GM19099 (cell line): ENCODE measurements around the gene DPH7.

Source experiments
- POLR2A ChIP-seq: IDR thresholded peaks from 3 replicates; pipeline ENCODE4 v1.6.1; 2011; ENCODE audit warnings: low read depth; ENCODE audit not compliant: insufficient read length; ENCODE audit errors: extremely low read depth

DPH7 gene

DNA sequence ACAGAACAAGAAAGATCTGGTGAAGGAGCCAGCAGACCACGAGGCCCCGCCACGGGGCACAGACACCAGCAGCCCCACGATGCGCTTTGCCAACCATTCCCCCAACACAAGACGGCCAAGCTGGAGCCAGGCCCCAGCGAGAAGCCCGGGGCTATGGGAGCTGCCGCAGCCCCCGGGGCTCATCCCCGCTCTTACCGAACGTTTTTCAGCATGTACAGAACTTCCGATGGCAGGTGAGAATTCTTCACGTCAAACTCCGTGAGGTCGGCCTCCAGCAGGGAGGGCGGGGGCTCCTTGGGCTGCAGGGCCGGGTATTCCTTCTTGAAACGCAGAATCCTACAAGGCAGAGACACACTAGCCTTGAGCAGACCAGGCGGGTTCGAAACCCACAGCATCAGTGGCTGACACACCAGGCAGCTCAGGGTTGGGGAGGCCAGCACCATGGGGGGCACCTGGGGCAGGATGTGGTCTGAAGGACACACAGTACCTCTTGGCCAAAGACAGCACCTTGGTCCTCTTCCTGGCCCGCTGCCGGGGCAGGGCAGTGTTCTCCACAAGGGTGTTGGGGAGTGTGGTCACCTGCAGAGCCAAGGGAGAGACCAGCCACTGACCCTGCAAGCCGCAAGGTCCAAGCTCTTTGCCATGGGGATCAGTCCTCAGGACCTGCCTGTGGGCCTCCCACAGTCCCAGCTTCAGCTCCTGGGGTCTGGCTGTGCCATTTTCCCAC lies 35.3 kb downstream of the DPH7 start:
- no peak for TF ChIP-seq POLR2A

DNA sequence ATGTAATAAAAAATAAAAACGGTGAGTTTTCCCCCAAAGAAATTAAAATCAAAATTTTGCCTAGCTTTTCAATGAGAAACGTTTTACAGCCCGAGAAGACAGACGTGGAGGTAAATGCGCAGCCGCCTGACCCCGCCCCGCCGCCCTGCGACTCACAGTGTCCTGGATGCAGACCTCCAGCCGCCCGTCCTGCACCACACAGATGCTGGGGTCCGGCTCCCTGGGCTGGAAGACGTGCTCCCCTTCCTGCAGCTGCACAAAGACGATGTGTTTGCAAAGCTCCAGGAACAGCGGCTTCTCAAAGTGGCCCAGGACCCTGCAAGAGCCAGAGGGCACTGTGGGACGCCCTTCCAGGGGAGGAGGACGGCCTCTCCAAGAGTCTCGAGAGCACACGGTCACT lies 36.2 kb downstream of the DPH7 start:
- TF ChIP-seq POLR2A, result no peak

DNA sequence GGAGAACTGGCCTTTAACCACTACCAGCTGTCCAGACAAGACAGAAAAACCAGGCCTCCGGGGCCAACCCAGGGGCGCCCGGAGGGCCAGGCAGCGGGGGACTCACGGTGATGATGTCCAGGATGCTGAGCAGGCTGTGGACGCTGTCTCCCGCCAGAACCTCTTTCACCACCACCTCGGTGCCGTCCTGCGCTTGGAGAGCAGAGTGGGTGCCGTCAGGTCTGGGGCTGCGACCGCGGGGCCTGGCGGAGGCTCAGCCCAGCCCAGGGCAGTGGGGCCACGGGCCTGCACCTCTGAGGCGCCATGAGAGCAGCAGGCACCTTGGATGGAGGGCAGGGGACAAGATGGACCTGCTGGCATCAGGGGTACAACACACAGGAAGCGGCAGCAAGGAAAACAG lies 38.2 kb downstream of the DPH7 start:
- TF ChIP-seq POLR2A, result no peak

DNA sequence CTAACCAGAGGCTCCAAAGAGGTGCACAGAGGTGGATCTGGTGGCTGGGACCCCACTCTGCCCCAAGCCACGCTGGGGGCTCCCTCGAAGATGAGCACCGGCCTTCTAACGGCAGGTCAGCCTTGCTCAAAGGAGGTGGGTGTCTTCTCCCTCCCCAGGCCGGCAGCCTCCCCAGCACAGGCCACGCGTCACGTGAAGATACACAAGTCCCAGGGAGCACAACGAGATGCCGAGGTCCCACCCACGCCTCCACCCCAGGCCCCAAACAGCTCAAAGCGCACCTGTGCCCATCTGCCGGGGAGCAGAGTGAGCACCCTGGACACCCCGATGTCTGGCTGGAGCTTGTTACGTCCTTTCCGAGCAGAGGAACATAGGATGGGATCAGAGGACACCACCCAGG lies 40.7 kb downstream of the DPH7 start:
- TF ChIP-seq POLR2A, result no peak

DNA sequence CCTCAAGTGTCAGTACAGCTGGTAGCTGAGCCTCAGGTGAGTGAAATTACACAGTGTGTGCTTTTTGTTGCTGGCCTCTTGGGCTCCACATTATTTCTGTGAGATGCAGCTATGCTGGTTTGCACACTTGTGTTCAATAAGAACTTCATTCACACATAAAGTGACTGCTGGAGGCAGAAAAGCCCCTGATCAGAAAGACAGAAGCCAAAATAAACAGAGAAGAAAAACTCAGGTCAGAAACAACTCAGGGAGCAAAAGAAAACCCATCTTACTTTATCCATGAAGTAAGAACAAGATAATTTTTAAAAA lies 43.7 kb downstream of the DPH7 start:
- TF ChIP-seq POLR2A, result no peak

DNA sequence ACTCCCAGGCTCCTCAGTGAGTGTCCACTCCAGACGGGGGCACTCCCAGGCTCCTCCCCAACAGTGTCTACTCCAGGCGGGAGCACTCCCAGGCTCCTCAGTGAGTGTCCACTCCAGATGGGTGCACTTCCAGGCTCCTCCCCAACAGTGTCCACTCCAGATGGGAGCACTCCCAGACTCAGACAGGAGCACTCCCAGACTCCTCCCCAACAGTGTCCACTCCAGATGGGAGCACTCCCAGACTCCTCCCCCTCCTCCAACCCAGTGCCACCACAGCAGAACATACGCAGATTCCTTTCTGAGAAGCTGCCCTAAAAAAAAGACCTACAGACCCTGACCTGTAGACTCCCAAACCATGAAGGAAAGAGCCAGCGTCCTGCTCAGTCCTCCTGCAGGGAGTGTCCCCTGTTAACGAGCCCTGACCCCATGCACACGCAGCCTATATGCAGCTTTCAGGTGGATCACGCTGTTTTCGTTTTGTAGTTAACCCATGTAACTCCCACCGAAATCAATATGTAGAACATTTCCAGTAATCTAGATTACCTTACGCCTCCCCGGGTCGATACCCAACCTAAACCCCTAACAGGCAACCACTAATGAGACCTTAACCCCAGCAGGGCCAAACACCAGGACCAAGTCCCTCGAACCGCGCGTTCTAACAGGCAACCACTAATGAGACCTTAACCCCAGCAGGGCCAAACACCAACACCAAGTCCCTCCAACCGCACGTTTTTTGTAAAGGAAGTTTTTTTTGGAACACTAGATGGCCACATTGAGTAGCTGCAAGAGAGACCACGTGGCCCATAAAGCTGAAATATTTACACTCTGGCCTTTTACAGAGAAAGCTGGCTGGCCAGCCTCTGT lies 44.2 kb downstream of the DPH7 start:
- no peak for TF ChIP-seq POLR2A

DNA sequence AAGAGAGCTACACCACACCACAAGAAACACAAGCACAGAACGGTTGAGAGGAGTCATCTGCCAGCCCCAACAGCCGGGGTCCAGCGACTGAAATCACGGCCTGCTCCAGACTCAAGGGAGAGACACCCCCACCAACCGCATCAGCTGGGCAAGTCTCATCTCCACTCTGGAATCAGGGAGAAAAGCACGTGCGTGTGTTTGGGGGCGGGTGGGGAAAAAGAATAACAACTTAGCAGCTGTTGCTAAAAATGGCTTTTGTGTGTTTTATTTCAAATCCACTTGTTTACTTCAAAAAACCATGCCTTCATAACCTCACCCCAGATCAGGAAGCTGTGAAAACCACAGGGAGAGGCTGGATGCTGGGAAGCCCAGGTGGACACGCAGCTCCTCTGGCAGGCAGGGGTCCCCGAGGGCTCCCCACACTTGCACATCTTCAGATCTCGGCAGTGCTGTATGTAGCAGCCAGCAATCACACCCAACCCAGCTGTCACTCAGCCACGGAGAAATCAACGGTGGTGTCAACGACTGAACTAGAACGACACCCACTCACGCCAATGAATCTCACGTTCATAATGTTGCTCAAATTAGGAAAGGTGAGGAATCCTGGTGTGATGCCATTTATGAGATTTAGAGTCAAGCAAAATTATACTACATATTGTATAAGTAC lies 47.5 kb downstream of the DPH7 start:
- TF ChIP-seq POLR2A, result no peak

DNA sequence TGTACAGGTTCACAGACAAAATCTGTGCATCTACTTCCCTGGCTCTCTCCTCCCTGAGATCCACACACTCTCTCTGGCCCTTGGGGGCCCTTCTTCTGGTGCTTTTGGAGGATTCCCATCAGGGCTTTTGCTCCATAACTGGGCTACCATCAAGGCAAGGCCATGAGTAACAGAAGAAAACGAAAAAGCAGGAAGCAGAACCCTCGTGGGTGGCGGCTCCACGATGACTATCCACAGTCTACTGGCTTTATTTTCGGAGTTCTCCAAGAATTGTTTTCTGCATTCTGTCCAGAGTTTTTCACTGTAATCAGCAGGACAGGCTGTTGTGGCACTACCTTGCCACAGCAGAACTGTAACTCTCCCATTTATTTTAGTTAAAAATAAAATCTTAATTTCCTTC lies 48.4 kb downstream of the DPH7 start:
- no peak for TF ChIP-seq POLR2A

DNA sequence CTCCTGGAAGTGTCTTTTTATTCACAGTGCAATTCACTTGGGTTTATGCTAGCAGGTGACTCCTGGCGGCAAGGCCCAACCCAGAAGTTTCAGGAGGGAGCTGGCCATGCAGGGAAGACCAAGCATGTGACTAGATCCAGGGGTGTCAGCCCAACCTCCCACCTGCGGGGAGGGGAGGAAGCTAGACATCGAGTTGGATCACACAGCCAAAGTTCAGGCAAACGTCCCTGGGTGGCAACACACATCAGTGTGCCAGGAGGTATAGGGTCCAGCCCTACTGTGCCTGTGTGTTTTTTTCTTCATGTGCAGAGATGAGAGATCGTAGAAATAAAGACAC lies 53.8 kb downstream of the DPH7 start:
- no peak for TF ChIP-seq POLR2A

DNA sequence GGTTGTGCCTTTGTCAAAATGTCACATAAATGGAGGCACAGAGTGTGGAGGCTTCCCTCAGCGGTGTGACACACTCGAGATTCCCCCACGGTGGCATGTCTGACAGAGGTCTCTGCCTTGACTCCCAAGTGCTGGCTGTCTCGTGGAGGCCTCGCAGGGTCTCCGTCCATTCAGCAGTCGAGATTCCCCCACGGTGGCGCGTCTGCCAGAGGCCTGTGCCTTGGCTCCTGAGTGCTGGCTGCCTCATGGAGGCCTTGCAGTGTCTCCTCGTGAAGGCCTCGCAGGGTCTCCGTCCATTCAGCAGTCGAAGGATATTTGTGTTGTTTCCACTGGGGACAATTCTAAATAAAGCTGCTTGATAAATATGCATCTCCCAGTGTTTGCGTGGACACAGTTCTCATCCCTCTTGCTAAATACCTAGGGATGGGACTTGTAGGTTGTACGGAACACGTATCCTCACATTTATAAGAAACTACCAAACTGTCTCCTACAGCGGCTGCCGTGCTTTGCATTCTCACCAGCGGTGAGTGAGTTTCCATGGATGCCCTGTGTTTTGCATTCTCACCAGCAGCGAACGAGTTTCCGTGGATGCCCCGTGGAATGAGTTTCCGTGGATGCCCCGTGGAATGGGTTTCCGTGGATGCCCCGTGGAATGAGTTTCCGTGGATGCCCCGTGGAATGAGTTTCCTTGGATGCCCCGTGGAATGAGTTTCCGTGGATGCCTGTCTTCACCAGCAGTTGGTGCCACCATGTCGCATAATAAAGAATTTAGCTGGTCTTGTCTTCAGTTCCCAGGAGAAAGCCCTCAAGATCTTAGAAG lies 54.4 kb downstream of the DPH7 start:
- TF ChIP-seq POLR2A, result no peak

DNA sequence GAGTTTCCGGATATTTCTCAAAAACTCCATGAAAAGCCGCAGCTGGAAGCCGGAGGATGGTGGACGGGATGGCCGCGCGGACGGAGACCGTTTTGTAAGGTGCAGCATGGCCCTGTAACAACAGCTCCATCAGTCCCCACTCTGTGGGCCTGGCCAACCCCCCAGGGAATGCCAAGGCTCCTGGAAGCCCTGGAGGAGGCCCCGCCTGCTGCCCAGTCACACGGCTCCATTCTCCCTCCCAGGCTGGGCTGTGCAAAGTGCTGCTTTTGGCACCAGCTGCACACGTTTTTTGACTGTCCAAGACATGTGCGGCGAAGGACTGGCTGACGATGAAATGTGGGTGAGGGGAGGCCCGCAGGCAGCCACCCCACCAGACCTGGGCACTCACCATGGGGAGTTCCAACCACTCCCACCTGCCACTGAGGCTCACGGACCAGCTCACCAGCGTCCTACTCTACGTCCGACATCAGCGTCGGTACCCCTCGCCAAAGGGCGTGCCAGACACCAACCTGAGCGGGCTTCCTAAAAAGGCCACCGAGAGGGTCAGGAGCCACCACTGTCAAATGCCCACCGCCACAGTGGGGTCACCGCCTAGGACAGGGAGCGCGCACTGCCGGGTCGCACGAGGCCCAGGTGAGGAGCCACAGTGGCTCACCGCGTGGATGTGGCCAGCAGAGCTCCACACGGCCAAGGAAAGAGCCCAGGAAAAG lies 55.8 kb downstream of the DPH7 start:
- TF ChIP-seq POLR2A, result no peak

DNA sequence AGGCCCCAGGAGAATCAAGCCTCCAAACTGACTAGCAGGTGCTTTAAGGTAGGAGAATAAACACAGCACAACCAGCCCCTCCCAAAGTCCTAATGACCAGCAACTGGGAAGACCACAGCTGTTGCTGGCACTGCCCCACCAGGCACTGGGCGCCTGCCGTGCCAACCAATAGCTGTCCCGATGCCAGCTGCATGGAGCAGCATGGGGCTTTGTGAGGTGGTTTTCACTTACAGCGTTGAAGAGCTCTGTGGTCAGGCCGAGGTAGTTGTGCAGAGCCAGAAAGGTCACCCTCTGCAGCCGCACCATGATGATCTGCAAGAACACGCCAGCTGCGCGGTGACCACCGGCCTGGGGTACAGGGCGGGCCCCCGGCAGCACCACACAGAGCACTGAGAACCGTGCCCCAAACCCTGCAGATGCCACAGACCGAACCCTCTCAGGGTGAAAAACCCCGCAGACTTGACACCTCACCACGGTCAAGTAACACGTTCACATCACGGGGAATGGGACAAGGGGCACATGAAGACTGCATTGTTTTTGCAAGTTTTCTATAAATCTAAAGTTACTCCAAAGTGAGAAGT lies 57.2 kb downstream of the DPH7 start:
- no peak for TF ChIP-seq POLR2A

DNA sequence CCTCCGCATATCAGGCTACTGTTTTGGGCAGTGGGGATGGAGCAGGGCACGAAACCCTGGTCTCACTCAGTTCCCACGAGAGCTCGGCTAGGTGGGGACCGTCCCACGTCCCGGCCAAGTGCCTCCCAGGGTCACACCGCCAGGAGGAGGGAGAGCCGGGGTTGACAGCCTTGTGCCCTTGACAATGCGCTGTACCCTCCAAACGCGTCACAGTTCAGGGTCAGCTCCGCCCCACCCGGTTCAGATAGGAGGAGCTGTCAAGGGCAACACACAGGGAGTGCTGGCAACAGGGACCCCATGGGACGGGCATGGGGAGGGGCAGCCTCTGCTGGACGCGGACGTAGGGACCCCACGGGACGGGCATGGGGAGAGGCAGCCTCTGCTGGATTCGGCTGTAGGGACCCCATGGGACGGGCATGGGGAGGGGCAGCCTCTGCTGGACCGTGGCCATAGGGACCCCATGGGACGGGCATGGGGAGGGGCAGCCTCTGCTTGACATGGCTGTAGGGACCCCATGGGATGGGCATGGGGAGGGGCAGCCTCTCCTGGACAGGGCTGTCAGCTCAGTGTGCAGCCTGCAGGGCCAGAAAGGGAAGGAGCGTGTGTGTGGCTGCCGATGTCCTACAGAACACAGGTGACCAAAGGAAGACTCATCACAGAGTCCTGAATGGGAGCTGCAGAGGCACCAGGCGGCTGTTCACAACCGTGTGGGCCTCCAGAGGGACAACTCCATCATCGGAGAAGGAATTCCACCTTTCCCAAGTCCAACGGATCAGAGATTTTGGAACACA lies 57.9 kb downstream of the DPH7 start:
- TF ChIP-seq POLR2A, result no peak
